Activated CD8-positive, alpha-beta memory T cell treated with anti-CD3 and anti-CD28 coated beads, Interleukin-2, amount 50 U/mL, for 24 hours (primary cell): ENCODE results near the gene GTF2IRD1.
"Not testable (repeated sequence)": the region's sequence is repeated elsewhere in the genome, so short reads cannot be mapped to it uniquely, and the experiment has no call there.

Experiments
- DNase-seq: peaks from one replicate; pipeline ENCODE4 v3.0.0-alpha.2; 2020; ENCODE audit errors: extremely low read depth

Gene GTF2IRD1

GRCh38 chr7:74453322-74454011 is at the start of gene GTF2IRD1:
Gene GTF2IRD1, plus strand, starts transcription at chr7:74453906. Its CDS starts 54,175 bp downstream, at chr7:74508081.
- no peak for DNase-seq

GRCh38 chr7:74404388-74404700 is 49.4 kb upstream of the GTF2IRD1 start:
- DNase-seq = no peak

GRCh38 chr7:74404741-74405140 is 49.0 kb upstream of the GTF2IRD1 start:
- DNase-seq = no peak

GRCh38 chr7:74405191-74405898 is 48.4 kb upstream of the GTF2IRD1 start:
- DNase-seq = no peak

- DNase-seq = no peak
Observed at GRCh38 chr7:74405899-74406512, 47.7 kb upstream of the GTF2IRD1 start.

GRCh38 chr7:74407958-74408357 is 45.7 kb upstream of the GTF2IRD1 start:
- no peak for DNase-seq

GRCh38 chr7:74409571-74409970 is 44.1 kb upstream of the GTF2IRD1 start:
- DNase-seq = no peak

GRCh38 chr7:74410772-74411171 is 42.9 kb upstream of the GTF2IRD1 start:
- no peak for DNase-seq

- DNase-seq = not testable (repeated sequence)
Observed at GRCh38 chr7:74411571-74411970, 42.1 kb upstream of the GTF2IRD1 start.

- no peak for DNase-seq
Observed at GRCh38 chr7:74412056-74412455, 41.6 kb upstream of the GTF2IRD1 start.

GRCh38 chr7:74412603-74413002 is 41.1 kb upstream of the GTF2IRD1 start:
- DNase-seq = no peak

GRCh38 chr7:74414595-74415333 is 38.9 kb upstream of the GTF2IRD1 start:
- DNase-seq = not testable (repeated sequence)

- DNase-seq = peak; percentile 9
Observed at GRCh38 chr7:74417419-74417971, 36.2 kb upstream of the GTF2IRD1 start.

GRCh38 chr7:74418076-74418475 is 35.6 kb upstream of the GTF2IRD1 start:
- DNase-seq = no peak

- no peak for DNase-seq
Observed at GRCh38 chr7:74418538-74418937, 35.2 kb upstream of the GTF2IRD1 start.

GRCh38 chr7:74419232-74419631 is 34.5 kb upstream of the GTF2IRD1 start:
- not testable (repeated sequence) for DNase-seq

- no peak for DNase-seq
Observed at GRCh38 chr7:74420006-74420405, 33.7 kb upstream of the GTF2IRD1 start.

- no peak for DNase-seq
Observed at GRCh38 chr7:74424291-74424880, 29.3 kb upstream of the GTF2IRD1 start.

- DNase-seq = no peak
Observed at GRCh38 chr7:74428023-74428422, 25.7 kb upstream of the GTF2IRD1 start.

GRCh38 chr7:74429153-74429747 is 24.5 kb upstream of the GTF2IRD1 start:
- DNase-seq = no peak

- DNase-seq = not testable (repeated sequence)
Observed at GRCh38 chr7:74430409-74430808, 23.3 kb upstream of the GTF2IRD1 start.
